Fibroblast of mammary gland (primary cell): ENCODE measurements around the gene MUL1.

ENCODE experiments used
- DNase-seq: peaks from one replicate; pipeline ENCODE4 v3.0.0-alpha.2; 2010; ENCODE audit warnings: low read depth
- H3K4me3 ChIP-seq: 2 replicates; pipeline ENCODE4 v1.5.1; 2011; ENCODE audit warnings: low read depth, mild to moderate bottlenecking, low read length, moderate library complexity; ENCODE audit not compliant: control insufficient read depth
- TF ChIP-seq, protein P1 (sequence below): conservative IDR thresholded peaks from 2 replicates; pipeline ENCODE4 v1.5.1; 2011; ENCODE audit warnings: low read depth, low read length, inconsistent platforms; ENCODE audit not compliant: control insufficient read depth, insufficient read depth

The MUL1 gene

GRCh38 chr1:20493839-20494608, 13.9 kb downstream of the MUL1 start:
- TF ChIP-seq, protein P1, sequence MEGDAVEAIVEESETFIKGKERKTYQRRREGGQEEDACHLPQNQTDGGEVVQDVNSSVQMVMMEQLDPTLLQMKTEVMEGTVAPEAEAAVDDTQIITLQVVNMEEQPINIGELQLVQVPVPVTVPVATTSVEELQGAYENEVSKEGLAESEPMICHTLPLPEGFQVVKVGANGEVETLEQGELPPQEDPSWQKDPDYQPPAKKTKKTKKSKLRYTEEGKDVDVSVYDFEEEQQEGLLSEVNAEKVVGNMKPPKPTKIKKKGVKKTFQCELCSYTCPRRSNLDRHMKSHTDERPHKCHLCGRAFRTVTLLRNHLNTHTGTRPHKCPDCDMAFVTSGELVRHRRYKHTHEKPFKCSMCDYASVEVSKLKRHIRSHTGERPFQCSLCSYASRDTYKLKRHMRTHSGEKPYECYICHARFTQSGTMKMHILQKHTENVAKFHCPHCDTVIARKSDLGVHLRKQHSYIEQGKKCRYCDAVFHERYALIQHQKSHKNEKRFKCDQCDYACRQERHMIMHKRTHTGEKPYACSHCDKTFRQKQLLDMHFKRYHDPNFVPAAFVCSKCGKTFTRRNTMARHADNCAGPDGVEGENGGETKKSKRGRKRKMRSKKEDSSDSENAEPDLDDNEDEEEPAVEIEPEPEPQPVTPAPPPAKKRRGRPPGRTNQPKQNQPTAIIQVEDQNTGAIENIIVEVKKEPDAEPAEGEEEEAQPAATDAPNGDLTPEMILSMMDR = peak; percentile 99
- H3K4me3 ChIP-seq = no peak overlapping the region
- DNase-seq = peak; percentile 95

DNA sequence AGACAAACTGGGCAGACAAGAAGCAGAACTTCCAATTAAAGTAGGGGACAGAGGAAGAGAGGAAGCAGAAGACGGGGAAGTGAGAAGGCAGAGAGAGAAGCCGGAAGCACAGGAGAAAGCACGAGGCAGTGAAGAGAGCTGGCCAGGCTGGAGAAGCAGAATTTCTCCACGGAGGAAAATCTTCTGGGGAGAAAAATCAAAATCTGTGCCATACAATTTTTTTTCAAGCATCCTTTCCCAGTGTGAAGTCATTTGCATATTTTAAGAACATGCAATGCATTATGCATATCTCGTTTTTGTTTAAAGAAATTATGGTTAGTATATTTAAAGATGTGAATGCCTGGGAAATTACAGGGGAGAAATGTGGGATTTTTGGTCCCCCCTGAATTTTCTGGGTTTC, 14.6 kb downstream of the MUL1 start:
- TF ChIP-seq, protein P1 = no peak
- no peak for DNase-seq
- no peak overlapping the region for H3K4me3 ChIP-seq

DNA sequence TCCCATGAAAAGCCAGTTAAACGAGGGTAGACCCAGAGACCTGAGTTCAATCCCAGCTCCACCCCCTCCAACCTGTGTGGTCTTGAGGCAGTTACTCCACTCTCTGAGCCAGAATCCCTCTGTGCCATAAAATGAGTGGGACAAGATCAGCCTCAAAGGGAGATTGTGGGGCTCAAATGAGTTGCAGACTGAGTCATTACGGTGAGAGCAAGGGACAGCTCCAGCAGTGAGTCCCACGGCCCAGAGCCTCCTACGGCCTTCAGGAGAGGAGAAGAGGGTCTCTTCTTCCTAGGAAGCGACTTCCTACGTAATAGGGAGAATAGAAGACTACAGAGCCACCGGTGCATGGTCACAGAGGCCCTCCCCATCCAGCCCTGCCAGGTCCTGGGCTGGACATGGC, 15.2 kb downstream of the MUL1 start:
- TF ChIP-seq, protein P1 = no peak
- no peak overlapping the region for H3K4me3 ChIP-seq
- no peak for DNase-seq

- no peak for DNase-seq
- TF ChIP-seq, protein P1 = no peak
- no peak overlapping the region for H3K4me3 ChIP-seq
Measured at GRCh38 chr1:20491866-20492265, 16.1 kb downstream of the MUL1 start.

DNA sequence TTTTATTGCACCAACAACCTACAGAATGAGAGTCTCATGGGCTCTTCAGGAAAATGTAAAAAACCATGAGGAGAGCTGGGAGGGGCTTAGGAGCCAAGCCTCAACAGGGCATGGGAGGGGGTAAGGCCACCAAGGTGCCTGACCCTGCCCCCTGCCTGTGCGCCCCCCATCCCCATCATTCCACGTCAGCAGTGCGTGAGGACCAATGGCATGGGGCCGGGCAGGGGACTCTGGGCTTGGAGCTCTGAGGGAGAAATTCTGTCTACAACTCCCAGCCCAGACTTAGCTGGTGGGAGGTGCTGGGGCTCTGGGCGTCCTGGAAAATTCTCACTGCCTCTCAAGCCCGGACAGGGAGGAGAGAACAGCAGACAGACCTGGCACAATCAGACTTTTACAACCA, 16.8 kb downstream of the MUL1 start:
- DNase-seq = no peak
- TF ChIP-seq, protein P1 = no peak
- H3K4me3 ChIP-seq = no peak overlapping the region

DNA sequence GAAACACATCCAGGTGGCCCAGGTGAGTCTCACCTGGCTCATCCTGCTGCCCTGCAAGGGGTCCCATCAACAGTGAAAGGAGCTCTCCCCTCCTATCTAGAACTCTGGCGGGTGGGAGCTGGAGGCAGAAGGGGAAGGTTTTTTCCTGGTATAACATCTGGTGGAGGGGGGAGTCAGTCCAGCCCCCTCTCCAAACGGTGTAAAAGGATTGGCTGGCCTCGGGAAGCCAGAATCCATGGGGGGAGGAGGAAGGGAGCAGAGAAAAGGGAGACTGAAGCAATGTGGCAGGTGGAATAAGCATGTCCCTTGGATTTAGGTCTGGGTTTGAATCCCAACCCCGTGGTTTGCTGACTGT, 20.7 kb downstream of the MUL1 start:
- H3K4me3 ChIP-seq = no peak overlapping the region
- TF ChIP-seq, protein P1 = no peak
- DNase-seq = no peak
